BJ (cell line): ENCODE results near the gene FOXP1. TPM values are rescaled to one million over a fixed set of nuclear protein-coding genes. Genes with fewer than 3 reads are reported as not detected.

Source experiments
- CTCF ChIA-PET: fragments of 350-600 bp; formaldehyde crosslinking; extraction: SDS; loops from one replicate; lab custom pipeline; 2021; ENCODE audit warnings: antibody characterized with exemption, inconsistent platforms; lab: Yijun Ruan, JAX
- POLR2A ChIA-PET: fragments of 300-600 bp; sonication (Branson Sonifier 250); formaldehyde crosslinking; extraction: SDS; loops from one replicate; lab custom pipeline; 2021; ENCODE audit warnings: antibody characterized with exemption; lab: Charles Lee
- DNase-seq: peaks from one replicate; pipeline ENCODE4 v3.0.0-alpha.2; 2011; ENCODE audit warnings: low read depth
- H3K27me3 ChIP-seq: 2 replicates; pipeline ENCODE4 v1.6.0; 2011; ENCODE audit warnings: low read length; ENCODE audit not compliant: control insufficient read depth, insufficient read depth
- H3K36me3 ChIP-seq: 2 replicates; pipeline ENCODE4 v1.5.1; 2011; ENCODE audit warnings: low read length; ENCODE audit not compliant: control insufficient read depth, insufficient read depth
- H3K4me3 ChIP-seq: 2 replicates; pipeline ENCODE4 v1.5.1; 2011; ENCODE audit warnings: low read depth, mild to moderate bottlenecking, control low read depth, low read length
- polyA plus RNA-seq: library from polyadenylated mRNA; depleted of rRNA; stranded (reverse); fragments of >200 nt; gene quantifications from 2 replicates; pipeline ENCODE4 v1.2.3, GENCODE V29; 2011
- TF ChIP-seq, protein P1 (sequence below): IDR thresholded peaks from 2 replicates; pipeline ENCODE4 v1.5.1; 2011; ENCODE audit warnings: low read depth, mild to moderate bottlenecking, control low read depth, inconsistent platforms, low read length, moderate library complexity; ENCODE audit not compliant: insufficient read depth

FOXP1 gene
- polyA plus RNA-seq, 1 experiment: 37.0 TPM

DNA sequence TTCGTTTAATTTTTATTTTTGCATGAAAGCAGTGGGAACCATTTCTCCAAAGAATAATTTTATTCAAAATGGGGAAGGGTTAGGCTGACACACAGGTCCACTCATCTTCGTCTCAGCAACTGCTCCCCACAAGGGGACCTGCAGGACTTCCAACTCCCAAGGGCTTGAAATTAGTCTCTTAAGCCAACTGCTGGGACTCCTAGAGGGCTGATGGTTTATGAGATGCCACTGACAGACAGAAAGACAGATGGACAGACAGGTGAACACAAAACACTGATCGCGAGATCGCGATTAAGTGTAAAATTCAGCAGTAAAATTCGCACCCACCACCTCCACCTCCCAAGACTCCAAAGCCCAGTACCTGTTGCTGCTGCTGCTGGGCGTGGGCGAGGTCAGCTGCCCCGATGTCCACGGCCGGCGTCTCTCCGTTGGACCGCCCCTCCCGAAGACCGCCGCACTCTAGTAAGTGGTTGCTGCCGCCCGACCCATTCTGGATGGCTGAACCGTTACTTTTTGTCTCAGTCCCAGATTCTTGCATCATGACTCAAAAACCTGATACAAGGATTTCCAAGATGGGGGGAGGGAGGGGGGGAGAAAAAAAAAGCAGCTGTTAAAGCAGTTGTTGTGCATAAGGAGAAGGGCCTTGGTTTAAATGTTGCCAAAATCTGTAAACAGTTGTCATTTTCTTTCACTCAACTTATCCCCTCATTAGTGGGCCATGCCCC is 385.5 kb downstream of the FOXP1 start:
- DNase-seq: no peak
- TF ChIP-seq, protein P1, sequence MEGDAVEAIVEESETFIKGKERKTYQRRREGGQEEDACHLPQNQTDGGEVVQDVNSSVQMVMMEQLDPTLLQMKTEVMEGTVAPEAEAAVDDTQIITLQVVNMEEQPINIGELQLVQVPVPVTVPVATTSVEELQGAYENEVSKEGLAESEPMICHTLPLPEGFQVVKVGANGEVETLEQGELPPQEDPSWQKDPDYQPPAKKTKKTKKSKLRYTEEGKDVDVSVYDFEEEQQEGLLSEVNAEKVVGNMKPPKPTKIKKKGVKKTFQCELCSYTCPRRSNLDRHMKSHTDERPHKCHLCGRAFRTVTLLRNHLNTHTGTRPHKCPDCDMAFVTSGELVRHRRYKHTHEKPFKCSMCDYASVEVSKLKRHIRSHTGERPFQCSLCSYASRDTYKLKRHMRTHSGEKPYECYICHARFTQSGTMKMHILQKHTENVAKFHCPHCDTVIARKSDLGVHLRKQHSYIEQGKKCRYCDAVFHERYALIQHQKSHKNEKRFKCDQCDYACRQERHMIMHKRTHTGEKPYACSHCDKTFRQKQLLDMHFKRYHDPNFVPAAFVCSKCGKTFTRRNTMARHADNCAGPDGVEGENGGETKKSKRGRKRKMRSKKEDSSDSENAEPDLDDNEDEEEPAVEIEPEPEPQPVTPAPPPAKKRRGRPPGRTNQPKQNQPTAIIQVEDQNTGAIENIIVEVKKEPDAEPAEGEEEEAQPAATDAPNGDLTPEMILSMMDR: no peak
- POLR2A ChIA-PET: no interaction called here
- H3K4me3 ChIP-seq: no peak overlapping the region
- no peaks in the 10 kb centered on the region for H3K36me3 ChIP-seq
- H3K27me3 ChIP-seq: no peaks in the 10 kb centered on the region
- CTCF ChIA-PET: interaction anchor here (1.2 kb wide), 1 partner anchor 191 kb away, joined by 3 read pairs; no protein-coding TSS in a partner anchor

- CTCF ChIA-PET: no interaction called here
- POLR2A ChIA-PET: no interaction called here
- no peak overlapping the region for H3K4me3 ChIP-seq
- H3K36me3 ChIP-seq: no peaks in the 10 kb centered on the region
- H3K27me3 ChIP-seq: no peaks in the 10 kb centered on the region
- TF ChIP-seq, protein P1: no peak
- DNase-seq: peak; percentile 31
Measured at GRCh38 chr3:71195492-71195891, 388.0 kb downstream of the FOXP1 start.

- no peak for DNase-seq
- ChIA-PET POLR2A (no interaction called here), CTCF (no interaction called here)
- Histone ChIP-seq H3K36me3 (no peaks in the 10 kb centered on the region), H3K27me3 (no peaks in the 10 kb centered on the region), H3K4me3 (no peak overlapping the region)
- TF ChIP-seq, protein P1: no peak
Measured at GRCh38 chr3:71194785-71195184, 388.7 kb downstream of the FOXP1 start.

GRCh38 chr3:71191031-71191482 is 392.5 kb downstream of the FOXP1 start:
- H3K4me3 ChIP-seq: no peak overlapping the region
- TF ChIP-seq, protein P1: no peak
- ChIA-PET POLR2A (no interaction called here), CTCF (no interaction called here)
- no peaks in the 10 kb centered on the region for H3K27me3 ChIP-seq
- H3K36me3 ChIP-seq: no peaks in the 10 kb centered on the region
- DNase-seq: no peak

DNA sequence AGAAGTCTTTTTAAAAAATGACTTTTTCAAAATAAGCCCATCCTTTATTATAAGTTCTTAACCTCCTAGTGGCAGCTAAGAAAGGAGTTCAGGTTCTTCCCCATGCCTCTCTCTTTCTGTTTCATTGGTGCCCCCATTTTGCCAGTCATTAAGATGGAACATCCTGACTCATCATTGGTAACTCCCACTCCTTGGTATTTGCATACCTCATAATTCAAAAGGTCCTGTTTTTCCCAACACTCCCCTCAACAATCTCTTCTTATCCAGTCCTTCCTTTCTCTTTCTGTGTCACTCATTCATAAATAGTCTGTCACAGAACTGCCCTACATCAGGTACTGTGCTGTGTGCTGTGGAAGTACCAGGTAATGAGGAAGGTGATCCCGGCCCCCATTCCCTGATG is 394.0 kb downstream of the FOXP1 start:
- TF ChIP-seq, protein P1: no peak

More for the DNA sequence above, 394.0 kb downstream of the FOXP1 start:
- Histone ChIP-seq H3K27me3 (no peaks in the 10 kb centered on the region), H3K36me3 (no peaks in the 10 kb centered on the region), H3K4me3 (no peak overlapping the region)
- POLR2A ChIA-PET: no interaction called here
- DNase-seq: no peak
- CTCF ChIA-PET: no interaction called here
